HFFc6 (cell line): ENCODE results near the gene PIR. TPM values are rescaled to one million over a fixed set of nuclear protein-coding genes. Genes with fewer than 3 reads are reported as not detected.

Source experiments
- DNase-seq: peaks from one replicate; pipeline ENCODE4 v3.0.0-alpha.2; 2018
- H3K27ac Mint-ChIP-seq: 2 replicates; pipeline ENCODE4 v1.8.0; 2020; ENCODE audit warnings: mild to moderate bottlenecking, mixed read lengths
- H3K27me3 Mint-ChIP-seq: 2 replicates; pipeline ENCODE4 v1.8.0; 2021; ENCODE audit warnings: mild to moderate bottlenecking, moderate library complexity, mixed read lengths; ENCODE audit not compliant: insufficient read depth
- H3K36me3 Mint-ChIP-seq: 2 replicates; pipeline ENCODE4 v1.8.0; 2021; ENCODE audit warnings: low read depth, mixed read lengths
- H3K4me1 Mint-ChIP-seq: 2 replicates; pipeline ENCODE4 v1.8.0; 2020; ENCODE audit warnings: low read depth, mixed read lengths
- H3K4me3 Mint-ChIP-seq: 2 replicates; pipeline ENCODE4 v1.8.0; 2020; ENCODE audit warnings: mild to moderate bottlenecking, moderate library complexity, mixed read lengths
- H3K9me3 Mint-ChIP-seq: 2 replicates; pipeline ENCODE4 v1.8.0; 2020; ENCODE audit warnings: mild to moderate bottlenecking, mixed read lengths
- CTCF ChIP-seq: fragments of 200-600 bp; sonication (generic); IDR thresholded peaks from 2 replicates; pipeline ENCODE4 v1.5.0; 2021; ENCODE audit warnings: antibody characterized with exemption, mild to moderate bottlenecking
- total RNA-seq, 6 experiments: library from RNA; stranded (reverse); fragmentation: NEBNext Ultra II Directional; extraction: Animal tissue kit (Norgen Biotek cat#: 25700); gene quantifications; 2 replicates in 1 of 6; 3 replicates in 5 of 6; pipeline ENCODE4 v1.2.3, GENCODE V29; 2021

Gene PIR
- total RNA-seq, 6 experiments from 2014 or later, result 4.3 to 8.8 (median 6.7) TPM

GRCh38 chrX:15509845-15510244, 16.7 kb upstream of the PIR start:
- DNase-seq, result no peak
- Mint-ChIP-seq H3K9me3 (no peaks in the 10 kb centered on the region), H3K36me3 (no peaks in the 10 kb centered on the region), H3K27me3 (peaks cover 2% of the 10 kb centered on the region; the same call in 1 of the 2 replicates), H3K4me3 (no peak overlapping the region), H3K4me1 (no peaks in the 10 kb centered on the region), H3K27ac (no peak overlapping the region)
- TF ChIP-seq CTCF, result no peak

GRCh38 chrX:15507005-15507404, 13.9 kb upstream of the PIR start:
- no peak for DNase-seq
- Mint-ChIP-seq H3K4me3 (no peak overlapping the region), H3K36me3 (no peaks in the 10 kb centered on the region), H3K9me3 (no peaks in the 10 kb centered on the region), H3K4me1 (no peaks in the 10 kb centered on the region), H3K27me3 (peaks cover 3% of the 10 kb centered on the region), H3K27ac (no peak overlapping the region)
- no peak for TF ChIP-seq CTCF

GRCh38 chrX:15505101-15505500, 12.0 kb upstream of the PIR start:
- Mint-ChIP-seq H3K9me3 (no peaks in the 10 kb centered on the region), H3K4me3 (no peak overlapping the region), H3K36me3 (no peaks in the 10 kb centered on the region), H3K27me3 (peaks cover 8% of the 10 kb centered on the region), H3K27ac (no peak overlapping the region), H3K4me1 (no peaks in the 10 kb centered on the region)
- no peak for DNase-seq
- TF ChIP-seq CTCF, result no peak

- Mint-ChIP-seq H3K4me3 (no peak overlapping the region), H3K9me3 (no peaks in the 10 kb centered on the region), H3K27me3 (peaks cover 8% of the 10 kb centered on the region), H3K27ac (no peak overlapping the region), H3K36me3 (no peaks in the 10 kb centered on the region), H3K4me1 (no peaks in the 10 kb centered on the region)
- no peak for TF ChIP-seq CTCF
- no peak for DNase-seq
Measured at GRCh38 chrX:15504661-15505060, 11.5 kb upstream of the PIR start.

GRCh38 chrX:15501506-15501905, 8.4 kb upstream of the PIR start:
- TF ChIP-seq CTCF, result no peak
- Mint-ChIP-seq H3K27ac (no peak overlapping the region), H3K36me3 (no peaks in the 10 kb centered on the region), H3K4me1 (peaks cover 8% of the 10 kb centered on the region), H3K27me3 (peaks cover 8% of the 10 kb centered on the region), H3K9me3 (no peaks in the 10 kb centered on the region), H3K4me3 (no peak overlapping the region)
- no peak for DNase-seq

GRCh38 chrX:15500497-15500966, 7.4 kb upstream of the PIR start, which contains the start of gene BMX:
BMX (plus strand) TSS chrX:15500807; CDS start chrX:15508354, 7,547 bp downstream.
- Mint-ChIP-seq H3K4me1 (peaks cover 8% of the 10 kb centered on the region), H3K4me3 (no peak within 1 kb of the TSS), H3K27me3 (peaks cover 8% of the 10 kb centered on the region), H3K27ac (no peak within 1 kb of the TSS), H3K36me3 (no peaks in the 10 kb centered on the region), H3K9me3 (no peaks in the 10 kb centered on the region)
- no peak for DNase-seq
- no peak for TF ChIP-seq CTCF
